ENCODE results near the gene CUL5.
"Not testable (repeated sequence)": the region's sequence is repeated elsewhere in the genome, so short reads cannot be mapped to it uniquely, and the experiment has no call there.

The CUL5 gene

DNA sequence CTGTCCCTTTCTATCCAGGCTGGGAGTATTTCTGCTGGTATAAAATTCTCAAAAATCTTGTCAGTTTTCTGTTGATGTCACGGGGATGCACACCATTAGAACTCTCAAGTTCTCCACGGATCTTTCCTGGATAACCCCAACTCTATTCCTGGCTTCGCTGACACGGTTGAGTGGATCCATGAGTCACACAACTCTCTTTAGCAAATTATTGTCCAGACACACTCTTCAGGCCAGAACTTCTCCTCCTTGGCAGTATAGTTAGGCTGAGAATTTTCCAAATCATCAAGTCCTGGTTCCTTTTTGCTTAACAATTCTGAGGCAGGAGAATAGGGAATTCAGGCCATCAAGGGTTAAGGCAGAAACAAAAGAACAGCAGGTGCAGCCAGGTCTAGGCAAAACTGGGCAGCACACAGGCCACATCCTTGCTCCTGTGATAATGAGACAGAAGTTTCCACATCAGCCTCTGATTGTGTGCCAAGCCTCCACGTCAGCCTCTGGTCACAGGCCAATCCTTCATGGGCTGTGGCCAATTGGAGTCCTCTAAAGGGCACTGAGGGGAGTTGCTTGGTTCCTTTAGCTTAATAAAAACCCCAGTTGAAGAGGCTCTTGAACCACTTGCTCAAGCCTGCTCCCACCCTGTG lies 106.9 kb downstream of the CUL5 start:
- CTCF ChIA-PET: no interaction called here
- Mint-ChIP-seq H3K9me3 (no peaks in the 10 kb centered on the region), H3K27me3 (no peaks in the 10 kb centered on the region), H3K27ac (no peak overlapping the region), H3K36me3 (no peaks in the 10 kb centered on the region), H3K4me3 (no peak overlapping the region), H3K4me1 (peaks cover 5% of the 10 kb centered on the region)
- DNase-seq: no peak

DNA sequence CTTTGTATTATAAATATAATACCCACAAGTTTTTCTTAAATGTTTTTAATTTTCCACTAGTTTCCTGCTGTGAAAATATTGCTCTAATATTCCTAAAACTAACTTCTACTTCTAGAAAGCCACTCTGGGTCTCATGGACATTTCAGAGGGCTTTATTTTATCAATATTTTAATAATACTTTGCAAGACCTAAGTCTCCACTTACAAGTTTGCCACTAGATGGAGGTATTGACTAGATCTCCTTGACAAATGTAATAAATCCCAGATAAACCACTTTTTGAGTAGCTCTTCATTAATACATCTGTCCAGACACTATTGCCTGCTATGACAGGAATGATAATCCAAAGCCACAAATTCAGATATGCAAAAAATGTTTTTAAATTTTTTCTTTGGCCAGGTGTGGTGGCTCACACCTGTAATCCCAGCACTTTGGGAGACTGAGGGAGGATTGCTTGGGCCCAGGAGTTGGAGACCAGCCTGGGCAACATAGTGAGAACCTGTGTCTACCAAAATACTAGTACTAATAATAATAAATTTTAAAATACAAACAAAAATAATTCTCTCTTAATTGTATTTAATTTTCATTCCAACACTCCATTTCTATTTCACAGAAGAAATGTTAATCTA lies 109.2 kb downstream of the CUL5 start:
- CTCF ChIA-PET: interaction anchor here (1.0 to 6.2 kb wide), 14 partner anchors 9 to 546 kb away, joined by 3 to 91 read pairs (median 4); partner anchors contain the start of gene ATM
- Mint-ChIP-seq H3K4me3 (no peak overlapping the region), H3K27me3 (no peaks in the 10 kb centered on the region), H3K9me3 (no peaks in the 10 kb centered on the region), H3K36me3 (peaks cover 2% of the 10 kb centered on the region), H3K4me1 (peaks cover 24% of the 10 kb centered on the region), H3K27ac (no peak overlapping the region)
- DNase-seq: no peak

- Mint-ChIP-seq H3K4me1 (peaks cover 48% of the 10 kb centered on the region), H3K4me3 (peak overlapping the region; percentile 82), H3K36me3 (peaks cover 12% of the 10 kb centered on the region), H3K27ac (peak overlapping the region; percentile 77)
- not testable (repeated sequence) for DNase-seq, H3K9me3 Mint-ChIP-seq, H3K27me3 Mint-ChIP-seq
- CTCF ChIA-PET: interaction anchor here (1.7 to 6.2 kb wide), 3 partner anchors 112 to 532 kb away, joined by 5 to 91 read pairs (median 20); partner anchors contain the start of gene CUL5
Measured at GRCh38 chr11:108120936-108121273, 112.2 kb downstream of the CUL5 start.

DNA sequence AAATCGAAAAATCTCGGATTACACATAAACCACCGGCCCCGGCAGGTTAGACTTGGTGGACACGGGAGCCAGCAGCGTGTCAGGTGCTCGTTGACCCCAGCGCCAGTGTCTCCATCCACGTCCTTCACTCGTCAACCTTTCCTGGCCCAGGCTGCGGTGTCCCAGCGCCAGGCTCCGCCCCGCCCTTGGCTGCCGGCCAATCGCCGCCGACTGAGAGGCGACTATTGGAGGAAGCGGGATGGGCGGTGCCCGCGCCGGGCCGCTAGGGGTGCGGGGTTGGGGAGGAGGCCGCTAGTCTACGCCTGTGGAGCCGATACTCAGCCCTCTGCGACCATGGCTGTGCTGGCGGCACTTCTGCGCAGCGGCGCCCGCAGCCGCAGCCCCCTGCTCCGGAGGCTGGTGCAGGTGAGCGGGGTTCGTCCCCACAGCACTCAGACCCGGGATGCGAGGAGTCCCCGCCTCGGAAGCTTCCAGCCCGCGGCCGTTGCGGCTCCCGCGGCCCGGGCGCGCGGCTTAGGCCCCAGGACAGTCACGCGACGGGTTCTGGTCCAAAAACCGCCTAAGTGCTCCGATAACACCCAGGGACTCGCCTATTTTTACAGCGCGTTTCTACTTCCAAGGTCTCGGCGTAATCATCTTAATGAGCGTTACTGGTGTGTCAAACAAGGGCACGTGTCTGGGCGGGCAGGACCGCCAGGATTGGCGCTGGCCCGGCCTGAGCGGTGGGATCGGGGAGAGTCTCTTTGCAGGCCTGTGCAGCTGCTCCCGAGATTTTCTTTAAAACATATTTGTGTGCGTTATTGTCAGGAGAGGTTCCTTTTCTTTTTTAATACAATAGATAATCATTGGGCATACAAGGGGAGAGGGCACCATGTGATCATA lies 112.8 kb downstream of the CUL5 start, which contains the start of gene ACAT1:
TSS of gene ACAT1 (plus strand) at position 294 of the 882 bp plus-strand sequence. CDS start at position 334, 40 bp downstream.
- peak; percentile 97 for DNase-seq
- CTCF ChIA-PET: interaction anchor here (1.6 to 6.2 kb wide), 4 partner anchors 9 to 531 kb away, joined by 4 to 91 read pairs (median 12); partner anchors contain the start of gene CUL5
- Mint-ChIP-seq H3K4me1 (peaks cover 49% of the 10 kb centered on the region), H3K27ac (peak within 1 kb of the TSS; percentile 77), H3K36me3 (peaks cover 17% of the 10 kb centered on the region), H3K27me3 (no peaks in the 10 kb centered on the region), H3K9me3 (no peaks in the 10 kb centered on the region), H3K4me3 (peak within 1 kb of the TSS; percentile 82)

DNA sequence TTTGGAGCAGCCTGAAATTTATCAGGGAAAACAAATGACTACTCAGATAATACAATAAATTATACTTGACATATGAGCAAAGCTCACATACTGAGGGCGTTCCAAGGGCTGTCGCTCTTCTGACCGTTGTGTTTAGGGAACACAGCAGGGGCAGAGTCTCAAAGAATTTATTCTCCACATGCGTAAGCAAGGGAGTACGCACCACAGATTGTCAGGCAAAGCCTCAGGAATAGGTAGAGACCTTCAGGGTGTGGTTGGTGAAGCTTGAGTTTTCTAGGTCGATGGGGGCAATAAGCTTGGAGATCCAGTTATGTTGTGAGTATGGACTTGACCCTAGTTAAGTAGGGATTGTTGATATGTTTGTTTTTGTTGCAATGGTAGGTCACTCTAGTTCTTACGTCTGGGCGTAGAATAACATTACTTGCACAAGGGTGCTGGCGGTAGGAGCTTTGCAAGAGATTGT lies 113.5 kb downstream of the CUL5 start:
- CTCF ChIA-PET: interaction anchor here (1.6 to 6.2 kb wide), 2 partner anchors 9 to 525 kb away, joined by 4 to 91 read pairs; no protein-coding TSS in a partner anchor
- no peaks in the 10 kb centered on the region for H3K27me3 Mint-ChIP-seq
- H3K27ac Mint-ChIP-seq: peak overlapping the region; percentile 72
- H3K36me3 Mint-ChIP-seq: peaks cover 18% of the 10 kb centered on the region
- H3K9me3 Mint-ChIP-seq: no peaks in the 10 kb centered on the region
- peak overlapping the region; percentile 82 for H3K4me3 Mint-ChIP-seq
- no peak for DNase-seq
- peaks cover 50% of the 10 kb centered on the region for H3K4me1 Mint-ChIP-seq

- peaks cover 47% of the 10 kb centered on the region for H3K4me1 Mint-ChIP-seq
Measured at GRCh38 chr11:108125096-108125495, 116.4 kb downstream of the CUL5 start.

GRCh38 chr11:108128772-108129171 lies 120.1 kb downstream of the CUL5 start:
- H3K4me1 Mint-ChIP-seq: peaks cover 18% of the 10 kb centered on the region
- peaks cover 38% of the 10 kb centered on the region for H3K36me3 Mint-ChIP-seq
- H3K27me3 Mint-ChIP-seq: no peaks in the 10 kb centered on the region
- no peak for DNase-seq
- no peak overlapping the region for H3K4me3 Mint-ChIP-seq
- CTCF ChIA-PET: interaction anchor here (1.0 kb wide), 1 partner anchor 10 kb away, joined by 4 read pairs; no protein-coding TSS in a partner anchor
- no peak overlapping the region for H3K27ac Mint-ChIP-seq
- no peaks in the 10 kb centered on the region for H3K9me3 Mint-ChIP-seq

More at GRCh38 chr11:108125096-108125495, 116.4 kb downstream of the CUL5 start:
- H3K27me3 Mint-ChIP-seq: no peaks in the 10 kb centered on the region
- H3K4me3 Mint-ChIP-seq: no peak overlapping the region
- CTCF ChIA-PET: interaction anchor here (0.5 kb wide), 1 partner anchor 523 kb away, joined by 3 read pairs; no protein-coding TSS in a partner anchor
- DNase-seq: no peak
- no peaks in the 10 kb centered on the region for H3K9me3 Mint-ChIP-seq
- peaks cover 31% of the 10 kb centered on the region for H3K36me3 Mint-ChIP-seq
- peak overlapping the region; percentile 53 for H3K27ac Mint-ChIP-seq

DNA sequence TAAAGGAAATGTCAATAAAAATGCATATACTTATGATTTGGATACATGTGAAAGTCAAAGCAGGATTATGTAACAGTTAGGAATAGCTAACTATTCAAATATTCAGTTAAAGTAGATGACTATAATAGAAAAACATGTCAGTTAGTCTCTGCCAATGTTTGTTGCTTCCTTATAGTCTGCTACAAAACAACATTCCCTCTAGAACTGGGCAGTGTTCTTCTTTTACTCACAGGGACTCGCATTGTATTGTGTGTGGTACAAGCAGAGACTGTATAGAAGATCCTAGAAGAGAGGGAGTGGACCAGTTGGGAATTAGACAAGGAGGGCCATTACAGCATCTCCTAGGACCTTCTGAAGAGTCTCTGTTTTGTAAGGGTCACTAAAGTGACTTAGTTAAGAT lies 123.3 kb downstream of the CUL5 start:
- no peaks in the 10 kb centered on the region for H3K27me3 Mint-ChIP-seq
- H3K27ac Mint-ChIP-seq: no peak overlapping the region
- CTCF ChIA-PET: no interaction called here
- H3K4me1 Mint-ChIP-seq: peaks cover 4% of the 10 kb centered on the region
- H3K36me3 Mint-ChIP-seq: peaks cover 34% of the 10 kb centered on the region
- no peaks in the 10 kb centered on the region for H3K9me3 Mint-ChIP-seq
- no peak overlapping the region for H3K4me3 Mint-ChIP-seq
- DNase-seq: no peak

DNA sequence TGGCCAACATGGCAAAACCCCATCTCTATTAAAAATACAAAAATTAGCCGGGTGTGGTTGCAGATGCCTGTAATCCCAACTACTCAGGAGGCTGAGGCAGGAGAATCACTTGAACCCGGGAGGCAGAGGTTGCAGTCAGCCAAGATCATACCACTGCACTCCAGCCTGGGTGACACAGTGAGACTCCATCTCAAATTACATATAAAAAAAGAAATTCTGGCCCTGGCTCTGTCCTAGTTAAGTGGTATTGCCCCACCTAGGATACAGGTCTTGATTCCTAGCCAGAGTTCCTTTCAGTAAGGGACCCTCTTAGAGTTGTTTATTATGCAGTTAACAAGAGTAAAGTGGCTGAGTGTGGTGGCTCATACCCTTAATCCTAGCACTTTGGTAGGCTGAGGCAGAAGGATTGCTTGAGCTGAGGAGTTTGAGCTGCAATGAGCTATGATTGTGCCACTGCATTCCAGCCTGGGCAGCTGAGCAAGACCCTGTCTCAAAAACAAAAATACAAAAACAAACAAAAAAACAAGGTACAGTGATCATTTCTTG lies 124.4 kb downstream of the CUL5 start:
- H3K4me1 Mint-ChIP-seq, H3K9me3 Mint-ChIP-seq, H3K27me3 Mint-ChIP-seq, H3K27ac Mint-ChIP-seq, H3K4me3 Mint-ChIP-seq, DNase-seq: not testable (repeated sequence)
- CTCF ChIA-PET: interaction anchor here (0.6 kb wide), 1 partner anchor 39 kb away, joined by 3 read pairs; no protein-coding TSS in a partner anchor
- peaks cover 32% of the 10 kb centered on the region for H3K36me3 Mint-ChIP-seq

DNA sequence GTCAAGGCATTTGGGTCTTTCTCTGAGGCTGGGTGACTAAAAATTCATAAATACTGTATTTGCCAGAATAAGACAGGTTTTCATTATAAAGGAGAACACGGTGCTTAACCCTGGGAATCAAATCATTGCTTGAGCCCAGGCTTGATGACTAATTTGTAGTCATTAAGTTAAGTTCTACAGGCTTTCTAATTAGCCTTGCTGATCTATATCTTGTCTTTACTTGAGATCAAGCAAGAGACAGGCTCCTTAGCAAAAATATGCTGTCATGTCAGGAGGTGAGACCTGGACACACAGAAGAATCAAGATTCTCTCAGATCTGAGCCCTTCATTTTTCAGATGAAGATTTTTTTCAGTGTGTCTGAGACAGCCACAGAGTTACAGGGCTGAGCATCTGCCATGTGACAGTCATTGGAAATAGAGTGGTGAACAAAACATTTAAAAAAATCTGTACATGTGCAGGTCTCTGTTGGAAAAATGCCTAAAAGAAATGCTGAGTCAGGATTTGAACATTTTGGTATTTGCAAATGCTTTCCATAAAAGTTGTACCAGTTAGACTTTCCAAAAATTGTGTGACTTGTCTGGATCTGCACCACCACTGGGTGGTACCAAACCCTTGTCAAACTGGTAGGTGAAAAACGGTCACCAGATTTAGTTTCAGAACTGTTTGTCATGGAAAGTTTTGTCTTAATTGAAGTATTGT lies 127.3 kb downstream of the CUL5 start:
- peaks cover 4% of the 10 kb centered on the region for H3K4me1 Mint-ChIP-seq
- no peaks in the 10 kb centered on the region for H3K27me3 Mint-ChIP-seq
- no peaks in the 10 kb centered on the region for H3K9me3 Mint-ChIP-seq
- DNase-seq: peak; percentile 32
- H3K27ac Mint-ChIP-seq: peak overlapping the region; percentile 55
- no peak overlapping the region for H3K4me3 Mint-ChIP-seq
- CTCF ChIA-PET: no interaction called here
- H3K36me3 Mint-ChIP-seq: peaks cover 38% of the 10 kb centered on the region

GRCh38 chr11:108137212-108137611 lies 128.5 kb downstream of the CUL5 start:
- H3K36me3 Mint-ChIP-seq: peaks cover 45% of the 10 kb centered on the region
- no peaks in the 10 kb centered on the region for H3K27me3 Mint-ChIP-seq
- peak overlapping the region; percentile 1 for H3K27ac Mint-ChIP-seq
- CTCF ChIA-PET: interaction anchor here (1.2 kb wide), 1 partner anchor 18 kb away, joined by 5 read pairs; no protein-coding TSS in a partner anchor
- DNase-seq: no peak
- no peaks in the 10 kb centered on the region for H3K9me3 Mint-ChIP-seq
- no peak overlapping the region for H3K4me3 Mint-ChIP-seq
- H3K4me1 Mint-ChIP-seq: peaks cover 4% of the 10 kb centered on the region

DNA sequence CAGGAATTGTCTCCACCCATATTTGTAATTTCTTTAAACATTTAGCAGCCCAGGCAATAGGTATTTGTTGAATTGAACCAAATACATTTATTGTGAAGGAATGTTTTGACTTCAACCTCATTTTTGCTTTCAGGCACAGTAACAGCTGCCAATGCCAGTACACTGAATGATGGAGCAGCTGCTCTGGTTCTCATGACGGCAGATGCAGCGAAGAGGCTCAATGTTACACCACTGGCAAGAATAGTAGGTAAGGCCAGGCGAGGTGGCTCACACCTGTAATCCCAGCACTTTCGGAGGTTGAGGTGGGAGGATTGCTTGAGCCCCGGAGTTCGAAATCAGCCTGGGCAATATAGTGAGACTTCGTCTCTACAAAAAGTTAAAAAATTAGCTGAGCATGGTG lies 133.6 kb downstream of the CUL5 start:
- Mint-ChIP-seq H3K9me3 (no peaks in the 10 kb centered on the region), H3K27me3 (no peaks in the 10 kb centered on the region), H3K4me3 (no peak overlapping the region), H3K27ac (no peak overlapping the region), H3K36me3 (peaks cover 64% of the 10 kb centered on the region), H3K4me1 (peaks cover 25% of the 10 kb centered on the region)
- CTCF ChIA-PET: no interaction called here
- DNase-seq: no peak

DNA sequence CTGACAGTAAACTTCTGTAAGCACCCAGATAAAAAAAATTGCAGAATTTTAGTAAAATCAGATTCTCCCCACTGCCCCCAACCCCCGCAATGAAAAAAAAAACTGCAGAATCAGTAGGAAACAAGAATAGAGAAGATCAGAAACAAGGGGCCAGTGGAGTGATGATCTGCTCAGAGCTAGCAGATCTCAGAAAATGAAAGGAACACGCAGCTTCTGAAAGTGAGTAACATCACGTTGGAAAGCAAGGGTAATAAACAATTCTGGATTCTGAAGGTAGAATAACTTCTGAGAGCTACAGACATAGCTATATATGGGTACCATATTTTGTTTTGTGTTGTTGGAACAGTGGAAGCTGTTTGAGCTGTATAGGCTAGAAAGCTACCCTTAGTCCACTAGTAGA lies 135.9 kb downstream of the CUL5 start:
- H3K27ac Mint-ChIP-seq: peak overlapping the region; percentile 85
- H3K4me3 Mint-ChIP-seq: no peak overlapping the region
- CTCF ChIA-PET: no interaction called here
- H3K36me3 Mint-ChIP-seq: peaks cover 77% of the 10 kb centered on the region
- peaks cover 25% of the 10 kb centered on the region for H3K4me1 Mint-ChIP-seq
- H3K9me3 Mint-ChIP-seq: no peaks in the 10 kb centered on the region
- H3K27me3 Mint-ChIP-seq: no peaks in the 10 kb centered on the region
- no peak for DNase-seq
